SK-N-SH treated with all-trans-retinoic acid at 6 μM for 48 hours (cell line): Measurements from ENCODE around the gene JHY.

Experiments
- ARNTL ChIP-seq: fragments of 450-650 bp; formaldehyde crosslinking; IDR thresholded peaks from 2 replicates; pipeline ENCODE4 v1.5.0; 2020; ENCODE audit warnings: low read depth, mild to moderate bottlenecking, moderate library complexity, borderline replicate concordance
- CSDC2 ChIP-seq: fragments of 250-450 bp; sonication (Bioruptor Pico); IDR thresholded peaks from 2 replicates; pipeline ENCODE4 v1.5.0; 2020; ENCODE audit warnings: mild to moderate bottlenecking, moderate library complexity
- GLIS3 ChIP-seq: fragments of 250-450 bp; sonication (Bioruptor Pico); IDR thresholded peaks from 2 replicates; pipeline ENCODE4 v1.5.0; 2020; ENCODE audit warnings: mild to moderate bottlenecking, moderate library complexity
- PPARA ChIP-seq: fragments of 250-450 bp; sonication (Bioruptor Pico); IDR thresholded peaks from 2 replicates; pipeline ENCODE4 v1.5.0; 2020; ENCODE audit warnings: mild to moderate bottlenecking, borderline replicate concordance
- RARB ChIP-seq: fragments of 250-450 bp; sonication (Bioruptor Pico); IDR thresholded peaks from 2 replicates; pipeline ENCODE4 v1.8.0; 2021; ENCODE audit warnings: mild to moderate bottlenecking, moderate library complexity
- ZNF8 ChIP-seq: fragments of 450-650 bp; formaldehyde crosslinking; IDR thresholded peaks from 2 replicates; pipeline ENCODE4 v1.5.0; 2020; ENCODE audit warnings: mild to moderate bottlenecking, moderate library complexity
- TF ChIP-seq, protein P1 (sequence below): fragments of 250-450 bp; sonication (Bioruptor Pico); IDR thresholded peaks from 2 replicates; pipeline ENCODE4 v1.5.1; 2021; ENCODE audit warnings: mild to moderate bottlenecking, moderate library complexity
- TF ChIP-seq, protein P2 (sequence below): fragments of 250-450 bp; sonication (Bioruptor Pico); IDR thresholded peaks from 2 replicates; pipeline ENCODE4 v1.8.0; 2020; ENCODE audit warnings: mild to moderate bottlenecking, moderate library complexity, borderline replicate concordance
- TF ChIP-seq, protein P3 (sequence below): fragments of 250-450 bp; sonication (Bioruptor Pico); IDR thresholded peaks from 2 replicates; pipeline ENCODE4 v1.5.0; 2020; ENCODE audit warnings: mild to moderate bottlenecking, moderate library complexity

DNA sequence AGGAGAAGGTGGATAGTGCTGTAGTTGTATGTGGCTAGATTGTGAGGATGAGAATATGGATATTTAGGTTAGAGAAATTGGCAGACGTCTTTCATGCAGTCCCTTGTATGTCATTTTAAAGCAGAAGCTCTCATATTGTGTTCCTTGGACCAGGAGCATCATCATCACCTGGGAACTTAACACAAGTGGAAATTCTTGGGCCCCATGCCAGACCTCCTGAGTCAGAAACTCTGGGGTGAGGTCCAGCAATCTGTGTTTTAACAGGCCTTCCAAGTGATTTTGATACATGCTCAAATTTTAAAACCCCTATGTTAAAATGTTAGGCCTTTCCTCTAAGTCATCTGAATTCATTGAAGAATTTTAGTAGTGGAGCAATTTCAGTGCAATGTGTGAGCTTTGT, 34.8 kb downstream of the JHY start:
- TF ChIP-seq, protein P1, sequence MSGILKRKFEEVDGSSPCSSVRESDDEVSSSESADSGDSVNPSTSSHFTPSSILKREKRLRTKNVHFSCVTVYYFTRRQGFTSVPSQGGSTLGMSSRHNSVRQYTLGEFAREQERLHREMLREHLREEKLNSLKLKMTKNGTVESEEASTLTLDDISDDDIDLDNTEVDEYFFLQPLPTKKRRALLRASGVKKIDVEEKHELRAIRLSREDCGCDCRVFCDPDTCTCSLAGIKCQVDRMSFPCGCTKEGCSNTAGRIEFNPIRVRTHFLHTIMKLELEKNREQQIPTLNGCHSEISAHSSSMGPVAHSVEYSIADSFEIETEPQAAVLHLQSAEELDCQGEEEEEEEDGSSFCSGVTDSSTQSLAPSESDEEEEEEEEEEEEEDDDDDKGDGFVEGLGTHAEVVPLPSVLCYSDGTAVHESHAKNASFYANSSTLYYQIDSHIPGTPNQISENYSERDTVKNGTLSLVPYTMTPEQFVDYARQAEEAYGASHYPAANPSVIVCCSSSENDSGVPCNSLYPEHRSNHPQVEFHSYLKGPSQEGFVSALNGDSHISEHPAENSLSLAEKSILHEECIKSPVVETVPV (CRISPR knock-in tag) = no peak
- no peak for TF ChIP-seq RARB (CRISPR knock-in tag)
- TF ChIP-seq, protein P2, sequence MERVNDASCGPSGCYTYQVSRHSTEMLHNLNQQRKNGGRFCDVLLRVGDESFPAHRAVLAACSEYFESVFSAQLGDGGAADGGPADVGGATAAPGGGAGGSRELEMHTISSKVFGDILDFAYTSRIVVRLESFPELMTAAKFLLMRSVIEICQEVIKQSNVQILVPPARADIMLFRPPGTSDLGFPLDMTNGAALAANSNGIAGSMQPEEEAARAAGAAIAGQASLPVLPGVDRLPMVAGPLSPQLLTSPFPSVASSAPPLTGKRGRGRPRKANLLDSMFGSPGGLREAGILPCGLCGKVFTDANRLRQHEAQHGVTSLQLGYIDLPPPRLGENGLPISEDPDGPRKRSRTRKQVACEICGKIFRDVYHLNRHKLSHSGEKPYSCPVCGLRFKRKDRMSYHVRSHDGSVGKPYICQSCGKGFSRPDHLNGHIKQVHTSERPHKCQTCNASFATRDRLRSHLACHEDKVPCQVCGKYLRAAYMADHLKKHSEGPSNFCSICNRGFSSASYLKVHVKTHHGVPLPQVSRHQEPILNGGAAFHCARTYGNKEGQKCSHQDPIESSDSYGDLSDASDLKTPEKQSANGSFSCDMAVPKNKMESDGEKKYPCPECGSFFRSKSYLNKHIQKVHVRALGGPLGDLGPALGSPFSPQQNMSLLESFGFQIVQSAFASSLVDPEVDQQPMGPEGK = no peak
- no peak for TF ChIP-seq ARNTL
- TF ChIP-seq CSDC2 (CRISPR knock-in tag) = no peak
- TF ChIP-seq PPARA = no peak
- TF ChIP-seq ZNF8 = no peak
- TF ChIP-seq, protein P3, sequence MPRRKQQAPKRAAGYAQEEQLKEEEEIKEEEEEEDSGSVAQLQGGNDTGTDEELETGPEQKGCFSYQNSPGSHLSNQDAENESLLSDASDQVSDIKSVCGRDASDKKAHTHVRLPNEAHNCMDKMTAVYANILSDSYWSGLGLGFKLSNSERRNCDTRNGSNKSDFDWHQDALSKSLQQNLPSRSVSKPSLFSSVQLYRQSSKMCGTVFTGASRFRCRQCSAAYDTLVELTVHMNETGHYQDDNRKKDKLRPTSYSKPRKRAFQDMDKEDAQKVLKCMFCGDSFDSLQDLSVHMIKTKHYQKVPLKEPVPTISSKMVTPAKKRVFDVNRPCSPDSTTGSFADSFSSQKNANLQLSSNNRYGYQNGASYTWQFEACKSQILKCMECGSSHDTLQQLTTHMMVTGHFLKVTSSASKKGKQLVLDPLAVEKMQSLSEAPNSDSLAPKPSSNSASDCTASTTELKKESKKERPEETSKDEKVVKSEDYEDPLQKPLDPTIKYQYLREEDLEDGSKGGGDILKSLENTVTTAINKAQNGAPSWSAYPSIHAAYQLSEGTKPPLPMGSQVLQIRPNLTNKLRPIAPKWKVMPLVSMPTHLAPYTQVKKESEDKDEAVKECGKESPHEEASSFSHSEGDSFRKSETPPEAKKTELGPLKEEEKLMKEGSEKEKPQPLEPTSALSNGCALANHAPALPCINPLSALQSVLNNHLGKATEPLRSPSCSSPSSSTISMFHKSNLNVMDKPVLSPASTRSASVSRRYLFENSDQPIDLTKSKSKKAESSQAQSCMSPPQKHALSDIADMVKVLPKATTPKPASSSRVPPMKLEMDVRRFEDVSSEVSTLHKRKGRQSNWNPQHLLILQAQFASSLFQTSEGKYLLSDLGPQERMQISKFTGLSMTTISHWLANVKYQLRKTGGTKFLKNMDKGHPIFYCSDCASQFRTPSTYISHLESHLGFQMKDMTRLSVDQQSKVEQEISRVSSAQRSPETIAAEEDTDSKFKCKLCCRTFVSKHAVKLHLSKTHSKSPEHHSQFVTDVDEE (CRISPR knock-in tag) = no peak
- TF ChIP-seq GLIS3 (CRISPR knock-in tag) = no peak
